ENCODE data around the gene MAPRE2.

Gene MAPRE2

GRCh38 chr18:35067454-35067853 lies 26.2 kb downstream of the MAPRE2 start:
- no peak overlapping the region for H3K4me3 ChIP-seq (ENCODE audit: low read depth, low read length)
- DNase-seq (ENCODE audit: low read depth) = no peak
- TF ChIP-seq CTCF (conservative IDR thresholded peaks at IDR 0.05; ENCODE audit: low read depth, low read length) = no peak

GRCh38 chr18:35071819-35072247 lies 30.6 kb downstream of the MAPRE2 start:
- DNase-seq (ENCODE audit: low read depth) = peak; percentile 59
- no peak for TF ChIP-seq CTCF (conservative IDR thresholded peaks at IDR 0.05; ENCODE audit: low read depth, low read length)
- H3K4me3 ChIP-seq (ENCODE audit: low read depth, low read length) = no peak overlapping the region

- no peak for TF ChIP-seq CTCF (conservative IDR thresholded peaks at IDR 0.05; ENCODE audit: low read depth, low read length)
- DNase-seq (ENCODE audit: low read depth) = no peak
Observed at GRCh38 chr18:35072616-35073015, 31.4 kb downstream of the MAPRE2 start.

GRCh38 chr18:35073186-35074105 lies 32.2 kb downstream of the MAPRE2 start:
- peak; percentile 72 for DNase-seq (ENCODE audit: low read depth)
- TF ChIP-seq CTCF (conservative IDR thresholded peaks at IDR 0.05; ENCODE audit: low read depth, low read length) = no peak
- no peak overlapping the region for H3K4me3 ChIP-seq (ENCODE audit: low read depth, low read length)

More at GRCh38 chr18:35072616-35073015, 31.4 kb downstream of the MAPRE2 start:
- no peak overlapping the region for H3K4me3 ChIP-seq (ENCODE audit: low read depth, low read length)

GRCh38 chr18:35074581-35074980 lies 33.4 kb downstream of the MAPRE2 start:
- H3K4me3 ChIP-seq (ENCODE audit: low read depth, low read length) = no peak overlapping the region
- no peak for DNase-seq (ENCODE audit: low read depth)
- no peak for TF ChIP-seq CTCF (conservative IDR thresholded peaks at IDR 0.05; ENCODE audit: low read depth, low read length)

GRCh38 chr18:35075132-35075531 lies 33.9 kb downstream of the MAPRE2 start:
- no peak overlapping the region for H3K4me3 ChIP-seq (ENCODE audit: low read depth, low read length)
- DNase-seq (ENCODE audit: low read depth) = no peak
- TF ChIP-seq CTCF (conservative IDR thresholded peaks at IDR 0.05; ENCODE audit: low read depth, low read length) = no peak

Measured in choroid plexus epithelial cell (primary cell).